GM18526 (cell line): ENCODE results near the gene CFD.

Source experiments
- POLR2A ChIP-seq: IDR thresholded peaks from 3 replicates; pipeline ENCODE4 v1.6.1; 2011; ENCODE audit not compliant: insufficient read length; ENCODE audit errors: extremely low read depth

Gene CFD

GRCh38 chr19:843180-843835, 16.2 kb upstream of the CFD start:
- TF ChIP-seq POLR2A, result no peak

DNA sequence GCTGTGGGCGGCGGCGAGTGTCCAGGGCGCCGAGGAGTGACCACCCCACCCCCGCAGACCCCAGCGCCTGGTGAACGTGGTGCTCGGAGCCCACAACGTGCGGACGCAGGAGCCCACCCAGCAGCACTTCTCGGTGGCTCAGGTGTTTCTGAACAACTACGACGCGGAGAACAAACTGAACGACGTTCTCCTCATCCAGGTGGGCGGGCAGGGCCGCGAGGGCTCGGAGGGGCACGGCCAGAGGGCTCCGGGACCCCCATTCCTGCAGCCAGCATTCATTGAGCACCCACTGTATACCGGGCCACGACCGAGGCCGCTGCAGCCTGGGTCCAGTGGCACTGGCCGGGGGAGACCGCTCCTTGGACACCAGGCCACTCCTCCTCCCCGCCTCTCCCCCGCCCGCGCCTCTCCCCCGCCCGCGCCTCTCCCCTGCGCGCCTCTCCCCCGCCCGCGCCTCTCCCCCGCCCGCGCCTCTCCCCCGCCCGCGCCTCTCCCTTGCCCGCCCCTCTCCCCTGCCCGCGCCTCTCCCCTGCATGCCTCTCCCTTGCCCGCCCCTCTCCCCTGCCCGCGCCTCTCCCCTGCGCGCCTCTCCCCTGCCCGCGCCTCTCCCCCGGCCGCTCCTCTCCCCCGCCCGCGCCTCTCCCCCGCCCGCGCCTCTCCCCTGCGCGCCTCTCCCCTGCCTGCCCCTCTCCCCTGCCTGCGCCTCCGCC, 15.5 kb upstream of the CFD start:
- TF ChIP-seq POLR2A, result no peak

- TF ChIP-seq POLR2A, result no peak
Measured at GRCh38 chr19:844546-844971, 14.9 kb upstream of the CFD start.

DNA sequence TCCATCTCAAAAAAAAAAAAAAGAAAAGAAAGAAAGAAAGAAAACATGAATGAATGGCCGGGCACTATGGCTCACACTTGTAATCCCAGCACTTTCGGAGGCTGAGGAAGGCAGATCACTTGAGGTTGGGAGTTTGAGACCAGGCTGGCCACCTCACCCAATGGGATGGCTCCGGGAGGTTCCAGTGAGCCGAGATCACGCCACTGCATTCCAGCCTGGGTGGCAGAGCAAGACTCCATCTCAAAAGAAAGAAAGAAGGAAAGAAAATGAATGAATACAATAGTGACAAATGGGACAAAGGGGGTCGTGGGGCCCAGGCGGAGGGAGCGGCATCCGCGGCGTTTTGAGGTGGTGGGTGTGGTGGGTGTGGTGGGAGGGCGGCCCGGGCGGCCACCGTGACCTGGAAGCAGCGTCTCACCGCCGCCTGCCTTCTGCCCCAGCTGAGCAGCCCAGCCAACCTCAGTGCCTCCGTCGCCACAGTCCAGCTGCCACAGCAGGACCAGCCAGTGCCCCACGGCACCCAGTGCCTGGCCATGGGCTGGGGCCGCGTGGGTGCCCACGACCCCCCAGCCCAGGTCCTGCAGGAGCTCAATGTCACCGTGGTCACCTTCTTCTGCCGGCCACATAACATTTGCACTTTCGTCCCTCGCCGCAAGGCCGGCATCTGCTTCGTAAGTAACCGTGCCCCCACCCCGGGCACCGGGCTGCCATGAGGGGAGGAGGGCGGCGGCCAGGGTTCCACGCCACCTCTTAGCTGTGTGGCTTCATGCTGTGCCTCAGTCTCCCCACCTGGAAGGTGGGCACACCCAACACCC, 13.6 kb upstream of the CFD start:
- no peak for TF ChIP-seq POLR2A

GRCh38 chr19:848386-848921, 11.0 kb upstream of the CFD start:
- no peak for TF ChIP-seq POLR2A

DNA sequence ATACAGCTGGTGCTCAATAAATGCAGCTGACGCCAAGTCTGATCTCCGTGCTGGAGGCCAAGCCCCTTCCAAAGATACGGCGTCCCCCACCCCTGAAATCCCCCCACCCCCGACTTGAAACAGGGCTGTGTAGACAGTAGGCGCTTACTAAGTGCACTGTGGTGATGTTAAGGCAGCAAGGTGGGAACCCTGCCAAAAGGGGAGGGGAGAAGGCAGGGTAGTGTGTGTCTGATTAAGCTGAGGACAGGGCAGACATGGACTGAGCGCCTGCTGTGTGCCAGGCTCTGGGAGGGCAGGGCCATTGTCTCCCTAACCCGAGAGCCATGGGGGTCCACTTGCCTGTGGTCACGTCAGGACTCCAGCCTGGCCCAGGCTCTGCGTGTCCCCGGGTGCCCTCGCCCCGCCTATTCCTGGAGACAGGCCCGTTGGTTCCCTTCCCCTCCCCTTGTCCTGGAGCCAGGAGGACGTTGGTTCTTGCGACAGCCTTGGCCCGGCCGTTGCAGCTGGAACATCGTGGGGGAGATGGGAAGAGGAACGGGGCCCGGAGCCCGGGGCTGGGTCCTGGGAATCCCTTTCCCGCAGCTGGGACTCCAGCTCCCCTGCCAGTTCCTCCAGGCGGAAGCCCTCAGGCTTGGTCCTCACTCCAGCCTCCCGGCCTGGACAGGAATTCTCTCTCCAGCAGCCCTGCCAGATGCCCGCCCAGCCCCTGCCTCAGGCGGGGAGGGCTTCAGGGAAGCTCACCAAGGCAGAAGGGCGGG, 9.1 kb upstream of the CFD start:
- TF ChIP-seq POLR2A, result no peak

- no peak for TF ChIP-seq POLR2A
Measured at GRCh38 chr19:850979-851335, 8.5 kb upstream of the CFD start.

- no peak for TF ChIP-seq POLR2A
Measured at GRCh38 chr19:852136-853013, 7.1 kb upstream of the CFD start, which contains the start of gene ELANE. Gene ELANE, plus strand, starts transcription at chr19:852303. Its CDS starts 26 bp downstream, at chr19:852329.

DNA sequence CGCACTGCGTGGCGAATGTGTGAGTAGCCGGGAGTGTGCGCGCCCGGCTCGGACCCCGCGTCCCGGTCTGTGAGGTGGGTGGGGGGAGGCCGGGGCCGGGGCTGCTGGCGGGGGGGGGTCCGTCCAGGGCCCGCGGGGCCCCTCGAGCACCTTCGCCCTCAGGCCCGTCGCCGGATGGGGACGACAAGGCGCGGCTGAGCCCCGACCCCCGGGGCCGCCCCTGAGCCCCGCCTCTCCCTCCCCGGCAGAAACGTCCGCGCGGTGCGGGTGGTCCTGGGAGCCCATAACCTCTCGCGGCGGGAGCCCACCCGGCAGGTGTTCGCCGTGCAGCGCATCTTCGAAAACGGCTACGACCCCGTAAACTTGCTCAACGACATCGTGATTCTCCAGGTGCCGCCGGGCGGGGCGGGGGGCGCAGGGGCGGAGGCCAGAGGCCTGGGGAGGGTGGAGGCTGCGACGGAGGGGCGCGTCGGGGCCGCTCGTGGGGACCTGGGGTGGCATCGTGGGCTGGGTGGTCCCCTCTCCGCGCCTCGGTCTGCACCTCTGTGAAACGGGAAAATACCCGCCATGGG, 6.4 kb upstream of the CFD start:
- no peak for TF ChIP-seq POLR2A

DNA sequence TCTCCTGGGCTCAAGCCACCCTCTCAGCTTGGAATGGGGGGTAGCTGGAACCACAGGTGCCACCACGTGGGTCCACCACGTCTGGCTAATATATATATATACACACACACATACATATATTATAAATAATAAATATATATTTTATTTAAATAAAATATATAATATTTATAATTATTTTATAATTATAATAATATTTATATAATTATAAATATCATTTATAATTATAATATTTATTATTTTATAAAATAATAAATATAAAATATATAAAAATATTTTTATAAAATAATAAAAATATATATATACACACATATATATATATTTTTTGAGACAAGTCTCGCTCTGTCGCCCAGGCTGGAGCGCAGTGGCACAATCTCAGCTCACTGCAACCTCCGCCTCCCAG, 4.9 kb upstream of the CFD start:
- no peak for TF ChIP-seq POLR2A

- TF ChIP-seq POLR2A, result no peak
Measured at GRCh38 chr19:855142-855541, 4.3 kb upstream of the CFD start.

- TF ChIP-seq POLR2A, result no peak
Measured at GRCh38 chr19:855566-856120, 3.8 kb upstream of the CFD start.

DNA sequence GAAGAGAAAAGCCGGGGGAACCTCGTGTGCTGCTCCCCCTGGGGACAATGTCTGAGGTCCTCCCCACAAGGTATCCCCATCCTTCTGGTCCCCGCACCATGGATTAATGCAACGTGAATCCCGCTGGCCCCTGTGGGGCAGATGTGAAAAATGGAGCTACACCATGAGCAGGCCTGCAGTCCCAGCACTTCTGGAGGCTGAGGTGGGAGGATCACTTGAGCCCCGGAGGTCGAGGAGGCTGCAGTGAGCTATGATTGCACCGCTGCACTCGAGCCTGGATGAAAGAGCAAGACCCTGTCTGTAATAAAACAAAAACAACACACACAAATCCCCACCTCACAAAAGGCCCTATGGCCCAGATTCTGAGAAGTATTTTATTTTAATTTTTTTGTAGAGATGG, 1.2 kb upstream of the CFD start:
- no peak for TF ChIP-seq POLR2A
